PC-3 (cell line): ENCODE results near the gene CFAP58.

Source experiments
- CTCF ChIP-seq: fragments of 300-600 bp; sonication (generic); conservative IDR thresholded peaks from 2 replicates; pipeline ENCODE4 v1.5.1; 2017; ENCODE audit warnings: antibody characterized with exemption, low read depth, mild to moderate bottlenecking, low read length
- EZH2 ChIP-seq: fragments of 300-600 bp; sonication (generic); IDR thresholded peaks from one replicate; pipeline ENCODE4 v1.6.1; 2017; ENCODE audit warnings: antibody characterized with exemption, mild to moderate bottlenecking, low read length; ENCODE audit not compliant: unreplicated experiment
- EZH2phosphoT487 ChIP-seq: fragments of 300-600 bp; sonication (generic); IDR thresholded peaks from 2 replicates; pipeline ENCODE4 v1.6.1; 2018; ENCODE audit warnings: mild to moderate bottlenecking, antibody characterized with exemption, low read length, borderline replicate concordance

DNA sequence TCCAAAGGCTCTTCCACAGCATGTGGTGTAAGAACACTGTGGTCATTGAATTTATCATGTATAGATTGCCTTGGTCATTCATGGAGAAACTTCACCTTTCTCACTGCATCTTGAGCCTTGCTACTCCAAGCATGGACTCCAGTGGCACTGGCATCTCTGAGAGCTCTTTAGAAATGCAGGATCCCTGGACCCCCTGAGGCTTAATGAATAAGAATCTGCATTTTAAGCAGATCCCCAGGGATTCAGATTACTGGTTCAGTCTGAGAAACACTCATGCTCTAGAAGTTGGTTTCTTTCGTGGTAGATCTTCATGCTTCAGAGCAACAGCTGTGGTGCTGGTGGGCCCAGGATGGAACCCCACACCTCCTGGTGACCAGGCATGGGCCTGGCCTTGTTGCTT, 63.2 kb downstream of the CFAP58 start:
- TF ChIP-seq CTCF = no peak
- no peak for TF ChIP-seq EZH2
- TF ChIP-seq EZH2phosphoT487 = no peak
